Ureter (tissue), 1 donor: ENCODE data around the gene CHN1. TPM values are rescaled to one million over a fixed set of nuclear protein-coding genes. Genes with fewer than 3 reads are reported as not detected.
A peak's percentile ranks its signal among the peaks of the same experiment; 100 is the strongest.

Source experiments
- DNase-seq: peaks from one replicate; pipeline ENCODE4 v3.0.0-alpha.2; 2020; ENCODE audit warnings: low spot score
- total RNA-seq: library from RNA; stranded (reverse); gene quantifications from one replicate; pipeline ENCODE4 v1.2.4, GENCODE V29; 2023
- donor health status: DM: yes; HTN: yes; CAD: no.

The CHN1 gene
- total RNA-seq, 1 donor from 2014 or later: 13.4 TPM

- DNase-seq: no peak
These were observed 236.6 kb downstream of the CHN1 start for GRCh38 chr2:174768557-174768956.

DNA sequence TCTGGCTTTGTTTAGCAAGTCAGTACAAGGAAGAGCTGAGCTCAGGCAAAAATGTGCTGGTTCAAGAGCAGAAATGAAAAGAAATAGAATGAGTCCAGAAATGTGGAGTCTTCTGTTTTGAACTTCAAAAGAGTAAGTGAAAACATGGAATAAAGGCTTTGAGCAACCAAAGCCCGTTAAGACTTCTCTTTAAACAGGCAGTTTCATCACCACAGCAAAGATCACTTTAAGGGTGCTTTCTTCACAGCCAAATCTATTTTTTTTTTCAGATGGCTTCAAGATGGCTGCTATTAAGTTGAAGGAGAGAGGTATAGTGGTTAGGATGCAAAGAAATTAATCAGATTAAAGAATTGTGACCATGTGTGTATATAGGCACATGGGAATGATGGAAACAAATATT lies 238.9 kb downstream of the CHN1 start:
- DNase-seq: no peak

DNA sequence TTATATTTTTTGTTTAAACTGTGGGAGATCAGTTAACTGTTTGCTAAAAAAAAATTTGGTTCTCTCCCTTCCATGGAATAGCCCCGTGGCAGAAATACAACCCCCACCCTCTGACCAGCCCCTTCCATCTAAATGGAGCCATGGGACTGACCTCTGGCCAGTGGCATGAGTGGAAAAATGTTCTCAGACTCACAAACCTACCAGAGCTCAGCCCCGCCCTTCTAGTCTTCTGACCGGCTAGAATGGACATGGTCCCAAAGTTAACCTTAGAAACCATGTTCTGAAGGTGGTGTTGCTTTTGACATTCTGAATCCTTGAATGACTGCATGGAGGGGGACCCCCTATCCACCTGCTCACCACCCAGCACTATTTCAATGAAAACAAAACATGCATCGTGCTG lies 239.6 kb downstream of the CHN1 start:
- DNase-seq: no peak

DNA sequence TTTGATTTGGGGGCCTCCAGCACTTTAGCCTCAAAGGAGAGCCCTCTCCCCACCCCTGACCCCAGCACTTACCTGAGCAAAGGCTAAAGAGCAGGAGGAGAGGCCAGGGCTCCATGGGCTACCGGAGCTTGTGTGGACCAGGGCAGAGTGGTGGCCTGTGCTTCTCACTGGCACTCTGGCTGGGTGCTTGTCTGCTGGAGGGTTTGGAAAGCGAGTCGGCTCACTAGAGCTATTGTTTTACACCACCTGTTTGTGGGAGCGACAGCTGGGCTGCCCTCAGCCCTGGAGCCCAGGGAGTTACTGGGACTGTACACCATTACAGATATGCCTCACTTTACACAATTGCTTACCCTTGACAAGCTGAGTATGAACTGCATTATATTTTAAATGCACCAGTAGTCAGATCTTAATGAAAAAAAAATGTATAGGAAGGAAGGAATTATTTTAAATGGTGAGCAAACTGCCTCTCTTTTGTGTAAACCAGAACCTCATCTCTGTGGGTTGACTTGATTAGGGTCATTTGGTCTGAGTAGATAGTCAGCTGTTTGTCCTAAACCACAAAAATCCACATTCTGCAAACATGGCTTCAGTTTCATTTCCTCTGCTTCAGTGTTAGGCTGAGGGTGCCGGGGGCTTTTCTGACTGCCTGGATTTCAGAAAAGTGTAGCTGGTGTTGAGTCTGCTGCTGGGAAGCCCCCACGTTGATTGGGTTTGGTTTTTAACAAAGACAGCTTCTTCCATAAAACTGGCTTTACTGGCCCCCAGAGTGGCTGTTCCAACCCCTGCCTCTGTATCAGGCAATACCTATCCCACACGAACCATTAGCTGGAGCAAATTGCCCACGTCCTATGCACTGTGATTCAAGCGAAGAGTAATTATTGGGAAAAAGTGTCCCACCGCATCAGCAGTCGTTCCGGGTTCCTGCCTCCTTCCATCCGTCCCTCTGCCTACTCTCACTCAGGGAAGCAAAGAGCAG lies 240.6 kb downstream of the CHN1 start, which contains the start of gene CHRNA1:
TSS of gene CHRNA1 (minus strand) at position 193 of the 976 bp plus-strand sequence. CDS start at position 115, 78 bp downstream.
- DNase-seq: no peak

- no peak for DNase-seq
These were observed 241.4 kb downstream of the CHN1 start for GRCh38 chr2:174763780-174764179.

DNA sequence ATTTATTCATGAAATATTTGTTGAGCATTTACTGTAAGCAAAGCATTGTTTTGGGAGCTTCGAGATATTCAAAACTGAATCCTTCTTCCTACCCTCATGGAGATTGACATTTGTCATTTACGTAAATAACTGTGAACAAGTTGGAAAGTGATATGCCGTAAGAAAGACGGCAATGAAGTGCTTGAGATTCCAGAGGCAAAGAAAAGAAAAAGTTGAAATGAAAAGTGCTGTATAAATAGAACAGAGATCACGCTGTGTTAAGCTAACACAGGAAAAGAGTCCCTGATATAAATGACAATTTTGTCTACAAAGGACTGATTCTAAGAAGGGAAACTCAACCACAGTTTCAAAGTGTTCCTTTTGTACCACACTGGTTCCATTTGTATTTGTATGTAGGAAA lies 242.7 kb downstream of the CHN1 start:
- no peak for DNase-seq

GRCh38 chr2:174761837-174762236 lies 243.3 kb downstream of the CHN1 start:
- DNase-seq: no peak

- DNase-seq: no peak
These were observed 244.2 kb downstream of the CHN1 start for GRCh38 chr2:174760845-174761473.

- no peak for DNase-seq
These were observed 245.7 kb downstream of the CHN1 start for GRCh38 chr2:174759381-174760065.

- no peak for DNase-seq
These were observed 248.4 kb downstream of the CHN1 start for GRCh38 chr2:174756743-174757142.

GRCh38 chr2:174753038-174753633 lies 252.0 kb downstream of the CHN1 start:
- DNase-seq: no peak

DNA sequence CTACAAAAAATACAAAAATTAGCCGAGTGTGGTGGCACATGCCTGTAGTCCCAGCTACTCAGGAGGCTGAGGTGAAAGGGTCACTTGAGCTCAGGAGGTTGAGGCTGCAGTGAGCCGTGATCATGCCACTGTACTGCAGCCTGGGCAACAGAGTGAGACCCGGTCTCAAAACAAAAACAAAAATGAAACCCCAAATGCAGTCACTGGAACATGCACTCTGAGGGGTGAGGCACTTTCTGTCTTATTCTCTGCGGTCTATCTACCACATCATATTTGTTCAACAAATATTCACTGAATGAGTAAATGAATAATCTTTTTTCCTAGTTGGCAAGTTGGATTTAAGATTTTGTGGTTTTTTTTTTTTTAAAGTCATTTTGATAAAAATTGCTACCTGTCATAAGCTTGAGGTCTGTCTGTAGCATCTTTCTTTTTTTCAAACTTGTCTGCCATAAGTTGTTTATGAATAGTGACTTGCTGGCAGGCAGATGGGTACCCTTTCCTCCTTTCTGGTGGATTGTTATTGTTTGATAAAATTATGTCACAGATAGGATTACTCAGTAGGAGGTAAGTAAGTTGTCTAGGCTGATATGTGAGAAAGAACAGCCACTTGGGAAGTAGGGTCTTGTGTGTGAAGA lies 252.7 kb downstream of the CHN1 start:
- DNase-seq: no peak

- no peak for DNase-seq
These were observed 254.2 kb downstream of the CHN1 start for GRCh38 chr2:174750923-174751441.

DNA sequence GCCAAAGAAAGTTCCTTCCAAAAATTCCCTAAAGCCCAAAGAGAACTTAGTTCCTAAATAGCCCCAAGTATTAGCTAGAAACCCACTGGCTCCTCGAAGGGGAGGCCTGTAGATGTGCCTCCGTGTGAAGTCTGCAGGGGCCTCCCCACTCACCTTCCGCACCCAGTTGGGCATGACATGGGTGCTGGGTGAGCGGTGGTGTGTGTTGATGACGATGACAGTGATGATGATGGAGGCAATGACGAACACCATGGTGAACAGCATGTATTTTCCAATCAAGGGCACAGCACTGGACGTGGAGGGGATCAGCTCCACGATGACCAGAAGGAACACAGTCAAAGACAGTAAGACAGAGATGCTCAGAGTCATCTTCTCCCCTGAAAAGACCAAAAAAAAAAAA lies 255.4 kb downstream of the CHN1 start:
- DNase-seq: no peak

- peak; percentile 63 for DNase-seq
These were observed 256.2 kb downstream of the CHN1 start for GRCh38 chr2:174748948-174749347.

Other genes starting within 250 kb of the CHN1 start
- 0.34 TPM for gene CHRNA1, start 240.9 kb downstream of the CHN1 start, total RNA-seq
- 65.2 TPM for gene ATF2, start 162.8 kb upstream of the CHN1 start, total RNA-seq
- 187 TPM for gene ATP5MC3, start 176.3 kb upstream of the CHN1 start, total RNA-seq